ENCODE measurements around the gene AHRR. TPM values are rescaled to one million over a fixed set of nuclear protein-coding genes. Genes with fewer than 3 reads are reported as not detected.

The AHRR gene
- total and polyA plus RNA-seq, 2 of the 4 experiments (the other 2 are of a cell fraction) = 15.6 to 37.1 TPM

- TF ChIP-seq FOS (IDR thresholded peaks at IDR 0.05; ENCODE audit: low read depth, low read length) (no peak), MXI1 (IDR thresholded peaks at IDR 0.05; ENCODE audit: borderline replicate concordance, low read depth, low read length) (no peak)
Measured at GRCh38 chr5:320524-321229, 837 bp upstream of the AHRR start (continued).

GRCh38 chr5:321726-322251, 275 bp downstream of the AHRR start:
- Histone ChIP-seq H3K4me3 (ENCODE audit: insufficient read depth, low read depth, low read length) (peak overlapping the region; percentile 98), H2BK15ac (ENCODE audit: low read depth, low read length) (no peak overlapping the region), H4K5ac (ENCODE audit: low read depth, low read length) (peak overlapping the region; percentile 66; the same call in 1 of the 2 replicates), H3K18ac (ENCODE audit: low read depth, low read length) (peak overlapping the region; percentile 38; the same call in 1 of the 2 replicates), H3K27ac (ENCODE audit: insufficient read depth, low read length) (peak overlapping the region; percentile 84), H2BK20ac (ENCODE audit: low read depth, low read length) (no peak overlapping the region), H4K91ac (ENCODE audit: insufficient read depth, low read depth, low read length) (peak overlapping the region; percentile 79), H3K9ac (ENCODE audit: low read depth, low read length) (peak overlapping the region; percentile 93), H3K27me3 (ENCODE audit: control insufficient read depth, insufficient read depth, low read length) (no peaks in the 10 kb centered on the region), H4K8ac (ENCODE audit: low read depth in 2 of 2, low read length in 2 of 2) (peak overlapping the region; percentile 76 to 80; a peak in 3 of 4 replicates), H3K56ac (ENCODE audit: extremely low read depth, insufficient read depth, low read length) (peak overlapping the region; percentile 77), H2BK120ac (ENCODE audit: low read depth, low read length) (no peak overlapping the region), H2BK5ac (ENCODE audit: low read depth, low read length, poor library complexity, severe bottlenecking) (peak overlapping the region; percentile 74), H3K4ac (ENCODE audit: low read depth, low read length) (peak overlapping the region; percentile 84), H3K79me1 (ENCODE audit: low read depth in 1 of 2, low read length in 2 of 2) (peaks cover 15 to 63% of the 10 kb centered on the region in 2 experiments), H3K9me1 (ENCODE audit: insufficient read depth, low read length) (peaks cover 2% of the 10 kb centered on the region; the same call in 1 of the 2 replicates), H4K20me1 (ENCODE audit: insufficient read depth, low read length) (peaks cover 32% of the 10 kb centered on the region), H2AK5ac (ENCODE audit: low read depth, low read length) (peak overlapping the region; percentile 77; the same call in 1 of the 2 replicates), H3K23ac (ENCODE audit: low read depth, low read length) (peak overlapping the region; percentile 82; the same call in 1 of the 2 replicates), H3K14ac (replicated peaks; ENCODE audit: low read depth, low read length) (peak overlapping the region; percentile 77), H3K9me3 (ENCODE audit: control insufficient read depth, insufficient read depth, low read length) (no peaks in the 10 kb centered on the region), H2AFZ (replicated peaks; ENCODE audit: low read length, poor library complexity) (peak overlapping the region; percentile 91), H3K36me3 (ENCODE audit: control insufficient read depth, insufficient read depth, low read length) (peaks cover 21% of the 10 kb centered on the region), H2AK9ac (replicated peaks; ENCODE audit: low read depth, low read length, poor library complexity) (peak overlapping the region; percentile 65), H3K4me1 (ENCODE audit: control insufficient read depth, insufficient read depth, low read length) (peaks cover 21% of the 10 kb centered on the region), H3K4me2 (ENCODE audit: low read depth, low read length) (peak overlapping the region; percentile 92)
- POLR2A ChIA-PET (ENCODE audit: unreplicated experiment) = interaction anchor here (1.4 kb wide), 1 partner anchor 103 kb away, joined by 3 read pairs; no protein-coding TSS in a partner anchor
- CTCF ChIA-PET = interaction anchor here (1.0 to 1.5 kb wide), 2 partner anchors 14 to 18 kb away, joined by 3 to 5 read pairs; no protein-coding TSS in a partner anchor
- no peak for TF ChIP-seq MAFK (IDR thresholded peaks at IDR 0.05; ENCODE audit: low read depth, low read length)
- TF ChIP-seq POLR2A (IDR thresholded peaks at IDR 0.05; ENCODE audit: low read depth, low read length) = peak; percentile 67; the same call in 1 of the 2 replicates
- intact Hi-C loops (cut with micrococcal nuclease) (loop anchor here (2.0 kb wide), 2 partner anchors 109 to 119 kb away; no protein-coding TSS in a partner anchor), in situ Hi-C loops (cut with MboI; ENCODE audit: low sequenced_read_pairs) (no loop called here), dilution Hi-C loops (cut with HindIII; ENCODE audit: low sequenced_read_pairs, unreplicated experiment) (no loop called here)
- ATAC-seq (ENCODE audit: low read depth) (peak; percentile 10), DNase-seq (no peak)
- 0% methylated on average over 26 of the region's 67 CpGs; no CpG with 5 or more reads in 1 of the 2 experiments for WGBS, 2 experiments (ENCODE audit: extremely low coverage in 2 of 2, insufficient read length in 1 of 2)
- BruUV-seq (replicated peaks) = no TSS peak
